ENCODE results near the gene DIAPH2.

- TF ChIP-seq CTCF (IDR thresholded peaks at IDR 0.05) (no peak), POLR2A (IDR thresholded peaks at IDR 0.05) (no peak)
Measured at GRCh38 chrX:96753230-96753629, 68.6 kb downstream of the DIAPH2 start.

Measured in esophagus squamous epithelium (tissue), 4 donors.